A549 (cell line): Measurements from ENCODE around the gene NOL7. TPM values are rescaled to one million over a fixed set of nuclear protein-coding genes. Genes with fewer than 3 reads are reported as not detected.

Experiments
- ATAC-seq, 2 experiments: fragments of 200-7000 bp in 1 of 2; fragments of >200 bp in 1 of 2; cut with Nextera tagmentation in 1 of 2; cut with Tn5 transposase in 1 of 2; 3 replicates each; pipeline versions ENCODE4 v1.8.0 to v1.9.1; 2018 to 2020; ENCODE audit warnings: mild to moderate bottlenecking in 1 of 2, moderate library complexity in 1 of 2
- CTCF ChIA-PET: fragments of 300-600 bp; sonication (Branson Sonifier 250); formaldehyde crosslinking; extraction: SDS; loops from one replicate; lab custom pipeline; 2021; ENCODE audit warnings: antibody characterized with exemption, inconsistent platforms; lab: Yijun Ruan, JAX
- POLR2A ChIA-PET: fragments of 350-600 bp; formaldehyde crosslinking; extraction: SDS; loops from one replicate; lab custom pipeline; 2021; ENCODE audit warnings: antibody characterized with exemption, inconsistent platforms; lab: Yijun Ruan, JAX
- DNase-seq, 2 experiments: peaks; one replicate each; pipeline versions ENCODE4 v3.0.0 to v3.0.0-alpha.2; 2011 to 2016; ENCODE audit warnings: low read depth in 1 of 2, low spot score in 1 of 2
- FAIRE-seq: peaks from 2 replicates; lab custom pipeline; 2011; peaks lifted over from hg19 to GRCh38; lab: Jason Lieb, UNC
- H3K27ac ChIP-seq, 2 experiments: fragments of >200 bp; sonication (Bioruptor Twin); formaldehyde crosslinking; 3 replicates each; pipeline ENCODE4 v1.5.1; 2016 to 2017
- H3K4me1 ChIP-seq: fragments of >200 bp; sonication (Bioruptor Twin); formaldehyde crosslinking; 3 replicates; pipeline ENCODE4 v1.6.1; 2016
- H3K4me2 ChIP-seq: fragments of >200 bp; sonication (Bioruptor Twin); formaldehyde crosslinking; 3 replicates; pipeline ENCODE4 v1.6.1; 2016
- H3K4me3 ChIP-seq: fragments of >200 bp; sonication (Bioruptor Twin); formaldehyde crosslinking; 3 replicates; pipeline ENCODE4 v1.5.1; 2016
- H3K9me3 ChIP-seq: fragments of >200 bp; sonication (Bioruptor Twin); formaldehyde crosslinking; 3 replicates; pipeline ENCODE4 v1.6.1; 2016
- ATOH8 ChIP-seq: fragments of 250-450 bp; sonication (Bioruptor Pico); IDR thresholded peaks from 2 replicates; pipeline ENCODE4 v1.5.0; 2020; ENCODE audit warnings: low read depth, mild to moderate bottlenecking, moderate library complexity
- CHD2 ChIP-seq: fragments of 150-350 bp; IDR thresholded peaks from 2 replicates; pipeline ENCODE4 v1.6.1; 2014; ENCODE audit warnings: low read length; ENCODE audit not compliant: partially characterized antibody
- CHD4 ChIP-seq: fragments of 200-600 bp; sonication (generic); IDR thresholded peaks from 2 replicates; pipeline ENCODE4 v1.6.1; 2016; ENCODE audit warnings: antibody characterized with exemption, mild to moderate bottlenecking, borderline replicate concordance
- ESRRA ChIP-seq: fragments of 150-350 bp; IDR thresholded peaks from 2 replicates; pipeline ENCODE4 v1.6.1; 2014; ENCODE audit warnings: mild to moderate bottlenecking, low read length, borderline replicate concordance
- FOSL2 ChIP-seq, 2 experiments: fragments of 450-650 bp in 1 of 2; fragments of >200 bp in 1 of 2; sonication (Bioruptor Twin) in 1 of 2; formaldehyde crosslinking; IDR thresholded peaks; 2 replicates each; pipeline versions ENCODE4 v1.5.0 to v1.6.1; 2016 to 2020; ENCODE audit warnings: mild to moderate bottlenecking in 1 of 2, moderate library complexity in 1 of 2
- FOXS1 ChIP-seq: fragments of 250-450 bp; sonication (Bioruptor Pico); IDR thresholded peaks from 2 replicates; pipeline ENCODE4 v1.5.0; 2020; ENCODE audit warnings: mild to moderate bottlenecking, moderate library complexity
- GATA3 ChIP-seq: IDR thresholded peaks from 2 replicates; pipeline ENCODE4 v1.6.1; 2012; ENCODE audit warnings: borderline replicate concordance
- HDAC2 ChIP-seq: fragments of 200-600 bp; sonication (generic); IDR thresholded peaks from 2 replicates; pipeline ENCODE4 v1.6.1; 2016
- HES2 ChIP-seq: fragments of >200 bp; sonication (Bioruptor Twin); formaldehyde crosslinking; IDR thresholded peaks from 2 replicates; pipeline ENCODE4 v1.6.1; 2016
- HOXA7 ChIP-seq: fragments of 250-450 bp; sonication (Bioruptor Pico); IDR thresholded peaks from 2 replicates; pipeline ENCODE4 v1.5.0; 2020; ENCODE audit warnings: mild to moderate bottlenecking, moderate library complexity
- HOXB5 ChIP-seq: fragments of 250-450 bp; sonication (Bioruptor Pico); IDR thresholded peaks from 2 replicates; pipeline ENCODE4 v1.5.0; 2020; ENCODE audit warnings: mild to moderate bottlenecking, moderate library complexity
- MAX ChIP-seq: IDR thresholded peaks from 2 replicates; pipeline ENCODE4 v1.6.1; 2012
- NPAS2 ChIP-seq: fragments of 250-450 bp; sonication (Bioruptor Pico); IDR thresholded peaks from 2 replicates; pipeline ENCODE4 v1.8.0; 2022; ENCODE audit warnings: mild to moderate bottlenecking, moderate library complexity, borderline replicate concordance
- NR3C1 ChIP-seq: fragments of >200 bp; sonication (Bioruptor Twin); formaldehyde crosslinking; IDR thresholded peaks from 3 replicates; pipeline ENCODE4 v1.6.1; 2017
- PBX3 ChIP-seq: IDR thresholded peaks from 2 replicates; pipeline ENCODE4 v1.6.1; 2012
- RAD21 ChIP-seq, 2 experiments: fragments of >200 bp in 1 of 2; sonication (Bioruptor Twin) in 1 of 2; formaldehyde crosslinking in 1 of 2; IDR thresholded peaks in 1 of 2; conservative IDR thresholded peaks in 1 of 2; 2 replicates in 1 of 2; 3 replicates in 1 of 2; pipeline ENCODE4 v1.6.1; 2012 to 2018; ENCODE audit warnings: inconsistent platforms in 1 of 2
- SREBF2 ChIP-seq: fragments of 450-650 bp; IDR thresholded peaks from 2 replicates; pipeline ENCODE4 v1.6.1; 2014; ENCODE audit warnings: mild to moderate bottlenecking, moderate library complexity
- TFCP2L1 ChIP-seq: fragments of 250-450 bp; sonication (Bioruptor Pico); IDR thresholded peaks from 2 replicates; pipeline ENCODE4 v1.5.0; 2021; ENCODE audit warnings: mild to moderate bottlenecking
- ZFP36 ChIP-seq: fragments of 450-650 bp; IDR thresholded peaks from 2 replicates; pipeline ENCODE4 v1.6.1; 2014; ENCODE audit warnings: borderline replicate concordance; ENCODE audit not compliant: partially characterized antibody
- ZNF302 ChIP-seq: fragments of 250-450 bp; sonication (Bioruptor Pico); IDR thresholded peaks from 2 replicates; pipeline ENCODE4 v1.9.0; 2021; ENCODE audit warnings: inconsistent platforms, mild to moderate bottlenecking, moderate library complexity
- WGBS: methylation state at CpG from one replicate; pipeline ENCODE4 v1.1.6; 2017; ENCODE audit errors: missing lambda C conversion rate; 5-methylcytosine and 5-hydroxymethylcytosine counted together
- polyA plus RNA-seq, 4 experiments: library from polyadenylated mRNA; depleted of rRNA in 3 of 4; stranded (reverse); fragments of >200 nt; fragmentation: RNase III in 1 of 4; extraction: RNeasy Plus Mini Kit Qiagen cat#74134 plus additional on column Dnase treatment in 1 of 4; gene quantifications; 2 replicates in 3 of 4; 3 replicates in 1 of 4; pipeline ENCODE4 v1.2.3, GENCODE V29; 2011 to 2017

NOL7 gene
- polyA plus RNA-seq, 2 of the 4 experiments (the other 2 are of a cell fraction), result 75.1 to 85.9 TPM

- H3K4me1 ChIP-seq, result peaks cover 6% of the 10 kb centered on the region; the same call in 1 of the 3 replicates
- no peak for DNase-seq
- CTCF ChIA-PET, result interaction anchor here (0.6 to 2.2 kb wide), 2 partner anchors 213 to 241 kb away, joined by 3 to 4 read pairs; no protein-coding TSS in a partner anchor
- POLR2A ChIA-PET, result interaction anchor here (0.7 to 2.9 kb wide), 3 partner anchors 35 to 178 kb away, joined by 7 to 40 read pairs (median 11); partner anchors contain the start of gene NOL7
- H3K27ac ChIP-seq, result peak overlapping the region; percentile 99 to 100
- FAIRE-seq, result no peak
- ATAC-seq, result no peak
- WGBS, result 81% methylated on average over 16 of the region's 16 CpGs
- H3K4me3 ChIP-seq, result peak overlapping the region; percentile 91
- no peak for TF ChIP-seq CHD2
- no peak for TF ChIP-seq HOXA7 (CRISPR knock-in tag)
- no peak for TF ChIP-seq HOXB5 (CRISPR knock-in tag)
- TF ChIP-seq TFCP2L1 (CRISPR knock-in tag), result no peak
- TF ChIP-seq ZFP36, result no peak
- no peak for TF ChIP-seq FOXS1 (CRISPR knock-in tag)
- TF ChIP-seq NR3C1, result no peak
- TF ChIP-seq RAD21 (conservative IDR thresholded peaks at IDR 0.05 in 1 of 2, IDR thresholded peaks at IDR 0.05 in 1 of 2), result no peak
- no peak for TF ChIP-seq ESRRA
- no peak for TF ChIP-seq GATA3
- TF ChIP-seq ATOH8 (CRISPR knock-in tag), result no peak
- no peak for TF ChIP-seq HDAC2
- TF ChIP-seq CHD4, result no peak
- TF ChIP-seq HES2, result no peak
- peak overlapping the region; percentile 77 for H3K4me2 ChIP-seq
- peaks cover 10% of the 10 kb centered on the region; the same call in 2 of the 3 replicates for H3K9me3 ChIP-seq
Measured at GRCh38 chr6:13572951-13573654, 42.0 kb upstream of the NOL7 start.

- Histone ChIP-seq H3K4me3 (peak overlapping the region; percentile 91), H3K9me3 (peaks cover 10% of the 10 kb centered on the region; the same call in 2 of the 3 replicates), H3K4me2 (peak overlapping the region; percentile 77), H3K4me1 (peaks cover 6% of the 10 kb centered on the region; the same call in 1 of the 3 replicates), H3K27ac (peak overlapping the region; percentile 99 to 100)
- DNase-seq (peak; percentile 25 to 29), FAIRE-seq (no peak), ATAC-seq (no peak)
- TF ChIP-seq NPAS2 (CRISPR knock-in tag) (no peak), MAX (0 out of 2 replicates have a peak, but pooled peaks have one; percentile 33), FOSL2 (IDR thresholded peaks at IDR 0.05) (no peak), FOSL2 (CRISPR knock-in tag; IDR thresholded peaks at IDR 0.05) (peak; percentile 20; the same call in 1 of the 2 replicates), PBX3 (no peak), ZNF302 (no peak), SREBF2 (no peak)
- ChIA-PET POLR2A (interaction anchor here (0.7 to 2.9 kb wide), 7 partner anchors 10 to 178 kb away, joined by 3 to 40 read pairs (median 7); partner anchors contain the start of genes GFOD1 and NOL7), CTCF (interaction anchor here (0.6 to 1.9 kb wide), 5 partner anchors 19 to 236 kb away, joined by 3 to 9 read pairs (median 5); no protein-coding TSS in a partner anchor)
- 3% methylated on average over 12 of the region's 14 CpGs for WGBS
Measured at GRCh38 chr6:13573669-13574110, 41.4 kb upstream of the NOL7 start.
